ENCODE measurements around the gene TMEM47.

TMEM47 gene

DNA sequence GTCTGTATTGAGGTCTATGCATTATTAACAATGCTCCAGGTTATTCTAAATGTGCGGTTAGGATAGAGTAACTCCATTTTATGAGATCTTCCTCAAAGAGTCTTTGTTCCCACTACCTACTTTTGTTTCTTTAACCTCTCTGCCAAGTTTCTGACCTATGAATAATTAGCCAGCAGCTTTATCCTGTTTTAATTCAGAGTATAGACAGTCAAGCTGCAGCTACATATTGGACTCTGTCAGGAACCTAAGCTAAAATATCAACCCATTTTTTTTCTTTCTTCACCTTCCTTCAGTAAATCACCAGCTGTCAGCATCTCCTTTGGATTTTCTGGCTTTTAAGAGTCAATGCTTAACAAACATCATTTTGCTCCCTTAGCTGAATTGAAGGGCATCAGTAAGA is 72.3 kb downstream of the TMEM47 start:
- DNase-seq: no peak

DNA sequence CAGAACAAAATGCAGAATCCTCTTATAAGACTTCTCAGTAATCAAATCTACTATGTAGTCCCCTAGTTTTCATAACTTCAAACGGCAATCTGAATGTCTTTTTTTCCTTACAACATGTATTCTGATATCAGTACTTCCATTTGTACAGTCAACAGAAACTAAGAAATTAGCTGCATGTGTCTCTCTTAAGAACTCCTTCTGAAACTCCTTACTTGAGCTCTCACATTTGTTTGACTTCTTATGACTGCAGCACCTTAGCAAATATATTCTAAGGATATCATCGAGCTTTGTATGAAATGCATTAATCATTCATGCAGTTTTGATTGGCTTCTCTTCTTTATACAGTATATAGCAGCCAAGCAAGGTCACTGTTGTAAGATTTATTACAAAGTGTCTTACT is 77.0 kb downstream of the TMEM47 start:
- no peak for DNase-seq

DNA sequence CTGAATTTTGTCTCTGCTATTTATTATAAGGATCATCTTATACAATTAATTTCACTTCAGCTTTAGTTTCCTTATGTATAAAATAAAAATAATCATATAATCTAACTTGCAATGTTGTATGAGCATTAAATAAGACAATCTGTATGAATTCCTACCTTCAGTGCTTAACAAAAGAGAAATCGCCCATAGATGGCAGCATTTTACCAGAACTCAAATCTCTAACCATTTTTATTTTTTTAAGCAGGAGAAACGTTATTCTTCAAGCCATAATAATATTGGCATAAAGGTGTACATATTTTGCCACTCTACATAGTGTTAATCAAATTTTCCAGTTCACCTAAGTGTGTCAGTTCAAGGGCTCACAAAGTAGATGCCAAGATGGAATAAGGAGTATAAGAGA is 78.8 kb downstream of the TMEM47 start:
- DNase-seq: no peak
